ENCODE data around the gene IFT74.

GRCh38 chr9:27053369-27054022, 97.3 kb downstream of the IFT74 start:
- TF ChIP-seq, protein P1, sequence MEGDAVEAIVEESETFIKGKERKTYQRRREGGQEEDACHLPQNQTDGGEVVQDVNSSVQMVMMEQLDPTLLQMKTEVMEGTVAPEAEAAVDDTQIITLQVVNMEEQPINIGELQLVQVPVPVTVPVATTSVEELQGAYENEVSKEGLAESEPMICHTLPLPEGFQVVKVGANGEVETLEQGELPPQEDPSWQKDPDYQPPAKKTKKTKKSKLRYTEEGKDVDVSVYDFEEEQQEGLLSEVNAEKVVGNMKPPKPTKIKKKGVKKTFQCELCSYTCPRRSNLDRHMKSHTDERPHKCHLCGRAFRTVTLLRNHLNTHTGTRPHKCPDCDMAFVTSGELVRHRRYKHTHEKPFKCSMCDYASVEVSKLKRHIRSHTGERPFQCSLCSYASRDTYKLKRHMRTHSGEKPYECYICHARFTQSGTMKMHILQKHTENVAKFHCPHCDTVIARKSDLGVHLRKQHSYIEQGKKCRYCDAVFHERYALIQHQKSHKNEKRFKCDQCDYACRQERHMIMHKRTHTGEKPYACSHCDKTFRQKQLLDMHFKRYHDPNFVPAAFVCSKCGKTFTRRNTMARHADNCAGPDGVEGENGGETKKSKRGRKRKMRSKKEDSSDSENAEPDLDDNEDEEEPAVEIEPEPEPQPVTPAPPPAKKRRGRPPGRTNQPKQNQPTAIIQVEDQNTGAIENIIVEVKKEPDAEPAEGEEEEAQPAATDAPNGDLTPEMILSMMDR (IDR thresholded peaks at IDR 0.05) = no peak
- TF ChIP-seq POLR2AphosphoS5 (IDR thresholded peaks at IDR 0.05; ENCODE audit: low read depth, low read length) = no peak
- TF ChIP-seq TCF7L2 (IDR thresholded peaks at IDR 0.05; ENCODE audit: low read depth, low read length) = no peak
- no peak for TF ChIP-seq SIN3A (IDR thresholded peaks at IDR 0.05; ENCODE audit: borderline replicate concordance, insufficient read depth, low read depth, low read length)
